H9 (cell line): ENCODE data around the gene ABHD8. TPM values are rescaled to one million over a fixed set of nuclear protein-coding genes. Genes with fewer than 3 reads are reported as not detected.

Source experiments
- DNase-seq: peaks from one replicate; pipeline ENCODE4 v3.0.0-alpha.2; 2017
- H2AFZ ChIP-seq: one replicate; pipeline ENCODE4 v1.6.1; 2013; ENCODE audit warnings: mild to moderate bottlenecking, low read length, control low read depth, moderate library complexity
- H2AK5ac ChIP-seq: 2 replicates; pipeline ENCODE4 v1.6.1; 2013; ENCODE audit warnings: low read length, control low read depth, mixed read lengths; ENCODE audit not compliant: insufficient read length
- H2BK120ac ChIP-seq: one replicate; pipeline ENCODE4 v1.6.1; 2013; ENCODE audit warnings: low read depth, mild to moderate bottlenecking, low read length, control low read depth, inconsistent platforms; ENCODE audit not compliant: poor library complexity, severe bottlenecking
- H2BK12ac ChIP-seq: 2 replicates; pipeline ENCODE4 v1.6.1; 2013; ENCODE audit warnings: low read length, control low read depth, mixed read lengths, low read depth; ENCODE audit not compliant: insufficient read length
- H2BK15ac ChIP-seq: 2 replicates; pipeline ENCODE4 v1.6.1; 2013; ENCODE audit warnings: low read depth, low read length, control low read depth
- H2BK20ac ChIP-seq: one replicate; pipeline ENCODE4 v1.6.1; 2013; ENCODE audit warnings: low read depth, mild to moderate bottlenecking, low read length, control low read depth, inconsistent platforms; ENCODE audit not compliant: poor library complexity, severe bottlenecking
- H2BK5ac ChIP-seq: 2 replicates; pipeline ENCODE4 v1.6.1; 2013; ENCODE audit warnings: low read length, control low read depth, mixed read lengths; ENCODE audit not compliant: insufficient read length
- H3K14ac ChIP-seq: 2 replicates; pipeline ENCODE4 v1.6.1; 2013; ENCODE audit warnings: low read length, control low read depth; ENCODE audit not compliant: insufficient read depth
- H3K18ac ChIP-seq: 2 replicates; pipeline ENCODE4 v1.6.1; 2013; ENCODE audit warnings: low read depth, mild to moderate bottlenecking, mixed read lengths, low read length, control low read depth; ENCODE audit not compliant: insufficient read length
- H3K23ac ChIP-seq: 2 replicates; pipeline ENCODE4 v1.6.1; 2013; ENCODE audit warnings: low read length, control low read depth, mixed read lengths, low read depth; ENCODE audit not compliant: insufficient read length
- H3K23me2 ChIP-seq: 2 replicates; pipeline ENCODE4 v1.6.1; 2013; ENCODE audit warnings: low read depth, mild to moderate bottlenecking, mixed read lengths, low read length, control low read depth; ENCODE audit not compliant: insufficient read length, poor library complexity, severe bottlenecking
- H3K27ac ChIP-seq: 2 replicates; pipeline ENCODE4 v1.5.1; 2013; ENCODE audit warnings: low read length, control low read depth, mixed read lengths, low read depth; ENCODE audit not compliant: insufficient read length
- H3K27me3 ChIP-seq: 2 replicates; pipeline ENCODE4 v1.6.1; 2013; ENCODE audit warnings: low read length, control low read depth, inconsistent platforms; ENCODE audit not compliant: insufficient read depth
- H3K4ac ChIP-seq: 2 replicates; pipeline ENCODE4 v1.6.1; 2013; ENCODE audit warnings: low read depth, mild to moderate bottlenecking, control low read depth, inconsistent platforms, low read length, moderate library complexity
- H3K4me1 ChIP-seq: 2 replicates; pipeline ENCODE4 v1.6.1; 2013; ENCODE audit warnings: low read length, control low read depth, inconsistent platforms; ENCODE audit not compliant: insufficient read depth
- H3K4me2 ChIP-seq: 2 replicates; pipeline ENCODE4 v1.6.1; 2013; ENCODE audit warnings: low read length, control low read depth, mixed read lengths; ENCODE audit not compliant: insufficient read length, insufficient read depth
- H3K56ac ChIP-seq: 2 replicates; pipeline ENCODE4 v1.6.1; 2013; ENCODE audit warnings: low read depth, mild to moderate bottlenecking, mixed read lengths, low read length, control low read depth; ENCODE audit not compliant: insufficient read length
- H3K79me1 ChIP-seq: 2 replicates; pipeline ENCODE4 v1.6.1; 2013; ENCODE audit warnings: low read depth, mild to moderate bottlenecking, moderate library complexity, low read length, control low read depth, inconsistent platforms; ENCODE audit not compliant: insufficient read depth, poor library complexity, severe bottlenecking
- H3K79me2 ChIP-seq: 2 replicates; pipeline ENCODE4 v1.6.1; 2013; ENCODE audit warnings: low read length, control low read depth, inconsistent platforms; ENCODE audit not compliant: insufficient read depth
- H3K9ac ChIP-seq: 2 replicates; pipeline ENCODE4 v1.6.1; 2013; ENCODE audit warnings: low read length, control low read depth, mixed read lengths; ENCODE audit not compliant: insufficient read length; ENCODE audit errors: extremely low read depth
- H3K9me3 ChIP-seq: one replicate; pipeline ENCODE4 v1.6.1; 2013; ENCODE audit warnings: low read depth, low read length, inconsistent platforms; ENCODE audit not compliant: control insufficient read depth
- H3T11ph ChIP-seq: one replicate; pipeline ENCODE4 v1.6.1; 2013; ENCODE audit warnings: mild to moderate bottlenecking, low read length, control low read depth, inconsistent platforms
- H4K20me1 ChIP-seq: one replicate; pipeline ENCODE4 v1.6.1; 2013; ENCODE audit not compliant: control insufficient read depth, insufficient read length, insufficient read depth
- H4K5ac ChIP-seq: 2 replicates; pipeline ENCODE4 v1.6.1; 2013; ENCODE audit warnings: low read depth, mild to moderate bottlenecking, mixed read lengths, low read length, control low read depth; ENCODE audit not compliant: insufficient read length
- H4K8ac ChIP-seq: replicated peaks from 2 replicates; pipeline ENCODE4 v1.6.1; 2013; ENCODE audit warnings: low read length, control low read depth, mixed read lengths, low read depth; ENCODE audit not compliant: insufficient read length
- H4K91ac ChIP-seq: 2 replicates; pipeline ENCODE4 v1.6.1; 2013; ENCODE audit warnings: low read depth, mild to moderate bottlenecking, moderate library complexity, mixed read lengths, low read length, control low read depth; ENCODE audit not compliant: insufficient read length
- H3K27ac Mint-ChIP-seq, 3 experiments: 2 replicates in 2 of 3; 3 replicates in 1 of 3; pipeline ENCODE4 v1.8.0; 2020 to 2021; ENCODE audit warnings: mixed read lengths in 3 of 3, mild to moderate bottlenecking in 1 of 3, moderate library complexity in 1 of 3
- H3K27me3 Mint-ChIP-seq: 2 replicates; pipeline ENCODE4 v1.8.0; 2021; ENCODE audit warnings: low read depth, mild to moderate bottlenecking, moderate library complexity, mixed read lengths
- H3K36me3 Mint-ChIP-seq, 3 experiments: 2 replicates in 2 of 3; 3 replicates in 1 of 3; pipeline ENCODE4 v1.8.0; 2020 to 2021; ENCODE audit warnings: low read depth in 3 of 3, mixed read lengths in 3 of 3; ENCODE audit not compliant: insufficient read depth in 1 of 3
- H3K4me1 Mint-ChIP-seq, 2 experiments: 2 replicates each; pipeline ENCODE4 v1.8.0; 2020; ENCODE audit warnings: mixed read lengths in 2 of 2
- H3K4me3 Mint-ChIP-seq, 2 experiments: 2 replicates in 1 of 2; 3 replicates in 1 of 2; pipeline ENCODE4 v1.8.0; 2020 to 2021; ENCODE audit warnings: mild to moderate bottlenecking in 2 of 2, mixed read lengths in 2 of 2, moderate library complexity in 1 of 2
- H3K9me3 Mint-ChIP-seq, 2 experiments: 2 replicates in 1 of 2; 3 replicates in 1 of 2; pipeline ENCODE4 v1.8.0; 2020; ENCODE audit warnings: mild to moderate bottlenecking in 2 of 2, mixed read lengths in 2 of 2, moderate library complexity in 1 of 2
- CTCF ChIP-seq: fragments of 200-600 bp; sonication (generic); conservative IDR thresholded peaks from 3 replicates; pipeline ENCODE4 v1.8.0; 2021; ENCODE audit warnings: antibody characterized with exemption, mild to moderate bottlenecking
- WGBS: extraction: QIAGEN DNeasy Blood & Tissue Kit; methylation state at CpG from one replicate; pipeline ENCODE4 v1.1.7; 2013; ENCODE audit warnings: missing lambda C conversion rate, low lambda C conversion rate, mixed read lengths; ENCODE audit not compliant: insufficient read length; ENCODE audit errors: extremely low coverage; 5-methylcytosine and 5-hydroxymethylcytosine counted together
- total RNA-seq: library from RNA; stranded (reverse); gene quantifications from 2 replicates; pipeline ENCODE4 v1.2.1, GENCODE V29; 2021

Gene ABHD8
- total RNA-seq, 1 experiment from 2014 or later, result 11.7 TPM

- no peak overlapping the region for H3K4me3 Mint-ChIP-seq
- H4K8ac ChIP-seq, result no peak overlapping the region
- TF ChIP-seq CTCF, result no peak
- H3T11ph ChIP-seq, result no peak overlapping the region
- no peak overlapping the region for H2AK5ac ChIP-seq
- H3K18ac ChIP-seq, result no peak overlapping the region
- H3K14ac ChIP-seq, result no peak overlapping the region
- no peak overlapping the region for H2BK20ac ChIP-seq
- no peak overlapping the region for H3K9ac ChIP-seq
- no CpG with 5 or more reads among the region's 13 CpGs for WGBS
- H3K4me2 ChIP-seq, result no peak overlapping the region
- peaks cover 16 to 41% of the 10 kb centered on the region in 2 experiments for H3K4me1 Mint-ChIP-seq
- H3K23me2 ChIP-seq, result peaks cover 18% of the 10 kb centered on the region
- H2BK12ac ChIP-seq, result no peak overlapping the region
- no peaks in the 10 kb centered on the region for H3K9me3 ChIP-seq
- H3K79me1 ChIP-seq, result no peaks in the 10 kb centered on the region
- no peak overlapping the region for H3K27ac Mint-ChIP-seq
- H3K56ac ChIP-seq, result no peak overlapping the region
- H3K4me1 ChIP-seq, result no peaks in the 10 kb centered on the region
- no peak overlapping the region for H3K4ac ChIP-seq
- no peak for DNase-seq
- no peak overlapping the region for H2AFZ ChIP-seq
- no peak overlapping the region for H4K5ac ChIP-seq
- no peak overlapping the region for H2BK5ac ChIP-seq
- peaks cover 11 to 32% (median 29%) of the 10 kb centered on the region in 3 experiments for H3K36me3 Mint-ChIP-seq
- H3K27ac ChIP-seq, result no peak overlapping the region
- no peaks in the 10 kb centered on the region for H4K20me1 ChIP-seq
- H3K27me3 ChIP-seq, result no peaks in the 10 kb centered on the region
- H4K91ac ChIP-seq, result no peak overlapping the region
- no peaks in the 10 kb centered on the region for H3K79me2 ChIP-seq
- no peak overlapping the region for H2BK15ac ChIP-seq
- no peak overlapping the region for H2BK120ac ChIP-seq
- peaks cover 6% of the 10 kb centered on the region for H3K27me3 Mint-ChIP-seq
- no peaks in the 10 kb centered on the region; a peak in 1 of 5 replicates for H3K9me3 Mint-ChIP-seq
- H3K23ac ChIP-seq, result no peak overlapping the region
These were observed 27.9 kb upstream of the ABHD8 start for GRCh38 chr19:17331045-17331558.
